HG03439 (cell line): Measurements from ENCODE around the gene XRN1.
"Not testable (repeated sequence)": the region's sequence is repeated elsewhere in the genome, so short reads cannot be mapped to it uniquely, and the experiment has no call there.

ENCODE experiments used
- ATAC-seq: cut with Tn5 transposase; IDR thresholded peaks from one replicate; pipeline ENCODE4 v1.9.1; 2021; ENCODE audit warnings: mild to moderate bottlenecking, moderate library complexity; ENCODE audit not compliant: unreplicated experiment

The XRN1 gene

GRCh38 chr3:142436951-142437585, 10.8 kb downstream of the XRN1 start:
- ATAC-seq = no peak

GRCh38 chr3:142434503-142434902, 13.3 kb downstream of the XRN1 start:
- no peak for ATAC-seq

DNA sequence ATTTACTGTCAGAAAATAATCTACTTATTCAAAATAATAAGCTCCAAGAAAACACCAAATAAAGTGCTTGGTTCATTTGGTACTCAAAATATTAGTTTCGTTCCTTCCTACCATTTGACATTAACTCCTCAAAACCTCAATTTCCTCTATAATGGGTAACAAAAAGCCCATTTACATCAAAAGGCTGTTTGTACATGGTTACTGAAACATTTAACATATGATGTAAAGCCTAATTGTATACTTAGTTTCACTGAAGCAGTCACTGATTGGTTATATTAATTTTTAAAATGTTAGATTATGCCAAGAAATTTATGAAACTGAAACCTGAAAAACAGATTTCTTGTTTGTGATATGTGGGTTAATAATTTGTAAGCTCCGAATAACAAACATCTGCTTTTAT, 14.7 kb downstream of the XRN1 start:
- no peak for ATAC-seq

DNA sequence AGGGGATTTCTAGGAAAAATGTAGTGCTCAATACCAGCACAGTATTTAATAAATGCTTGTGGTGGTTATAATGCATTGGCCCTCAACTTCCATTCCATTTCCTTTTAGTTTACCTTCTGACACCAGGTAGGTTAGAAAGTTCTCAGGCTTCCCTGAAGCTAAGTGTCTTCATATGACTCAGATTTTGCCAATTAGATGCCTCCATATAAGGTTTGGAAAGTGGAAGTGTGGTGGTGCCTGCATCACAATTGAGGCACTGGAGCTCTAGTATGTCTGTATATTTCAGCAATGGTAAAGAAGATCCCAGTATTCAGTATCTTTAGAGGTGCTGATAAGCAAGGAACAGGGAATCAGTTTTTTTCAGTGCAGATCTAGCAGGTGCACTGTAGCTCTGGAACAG, 18.3 kb downstream of the XRN1 start:
- ATAC-seq = no peak

GRCh38 chr3:142424754-142425153, 23.1 kb downstream of the XRN1 start:
- no peak for ATAC-seq

DNA sequence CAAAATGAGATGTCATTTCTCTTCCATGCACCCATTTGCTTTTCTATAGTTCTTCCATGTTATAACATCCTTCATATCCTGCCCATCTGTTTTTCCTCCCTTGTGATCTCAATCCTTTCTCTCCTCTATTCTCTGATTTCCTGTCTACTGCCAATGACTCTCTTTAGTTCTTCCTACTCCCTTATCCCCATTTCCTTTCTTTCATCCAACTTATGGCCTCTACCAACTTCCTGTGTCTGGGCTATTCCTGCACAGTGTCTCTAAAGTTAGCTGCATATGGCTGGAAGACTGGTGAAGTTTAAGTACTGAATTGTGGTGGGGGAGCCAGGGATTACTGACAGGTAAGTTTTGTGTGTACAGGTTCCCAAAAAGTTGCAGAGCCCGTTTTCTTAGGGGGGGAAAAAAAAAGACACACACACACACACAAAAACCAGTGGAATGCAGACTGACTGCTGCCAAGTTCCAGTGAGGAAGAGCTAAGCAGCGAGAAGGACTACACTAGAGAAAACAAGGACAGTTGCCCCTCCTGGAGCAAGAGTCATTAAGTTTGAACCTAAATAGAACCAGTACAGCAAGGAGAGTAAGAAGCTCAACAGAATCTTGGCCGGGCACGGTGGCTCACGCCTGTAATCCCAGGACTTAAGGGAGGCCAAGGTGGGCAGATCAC, 28.8 kb downstream of the XRN1 start:
- no peak for ATAC-seq

DNA sequence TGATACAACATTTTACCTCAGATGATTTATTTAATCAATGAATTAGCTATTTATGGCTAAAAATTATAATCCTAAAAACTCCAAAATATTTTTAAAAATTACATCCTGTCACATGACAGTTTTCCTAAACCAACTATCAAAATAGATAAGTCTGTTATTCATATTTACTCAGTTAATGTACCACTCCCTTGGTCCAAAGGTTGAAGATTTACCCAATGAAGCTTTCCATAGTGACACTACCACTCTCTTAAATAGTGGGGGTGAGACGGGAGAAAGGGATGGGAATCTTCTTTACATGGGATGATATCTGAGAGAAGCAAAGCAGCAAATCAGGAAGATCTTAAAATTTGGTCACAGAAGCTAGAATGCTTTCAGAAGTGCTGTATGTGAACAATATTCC, 30.5 kb downstream of the XRN1 start:
- no peak for ATAC-seq

GRCh38 chr3:142400537-142400936, 47.3 kb downstream of the XRN1 start:
- not testable (repeated sequence) for ATAC-seq

DNA sequence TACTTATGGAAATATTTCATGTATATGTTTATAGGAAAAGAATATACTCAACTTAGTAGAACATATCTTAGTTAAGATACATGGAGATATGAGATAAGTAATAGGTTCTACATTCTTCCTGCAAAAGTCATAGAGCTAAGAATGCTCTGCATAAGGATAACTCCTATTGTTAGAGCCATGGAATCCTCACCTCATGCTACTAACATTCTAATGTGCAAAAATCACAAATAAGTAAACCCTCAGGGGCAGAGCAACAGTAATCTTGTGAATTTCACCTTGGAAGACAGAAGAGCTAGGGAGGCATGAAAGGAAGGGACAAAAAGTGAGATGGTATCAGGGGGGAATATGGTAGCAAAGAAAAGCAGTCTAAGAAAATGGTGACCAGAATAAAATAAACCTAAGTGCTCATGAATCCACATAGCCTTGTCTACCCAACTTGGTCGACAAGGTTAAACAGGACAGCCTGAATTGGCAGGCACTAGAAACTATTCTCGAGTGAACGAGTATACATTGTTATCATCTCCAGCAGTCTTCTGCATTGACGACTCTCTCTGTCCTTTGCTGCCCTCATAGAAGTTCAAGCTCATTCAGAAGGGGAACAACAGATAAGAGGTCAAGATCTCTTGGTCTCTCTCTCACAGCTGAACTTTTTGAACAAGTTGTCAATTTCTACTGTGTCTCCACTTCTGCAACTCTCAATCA, 52.8 kb downstream of the XRN1 start:
- no peak for ATAC-seq

- ATAC-seq = no peak
Observed at GRCh38 chr3:142385078-142385477, 62.8 kb downstream of the XRN1 start.

DNA sequence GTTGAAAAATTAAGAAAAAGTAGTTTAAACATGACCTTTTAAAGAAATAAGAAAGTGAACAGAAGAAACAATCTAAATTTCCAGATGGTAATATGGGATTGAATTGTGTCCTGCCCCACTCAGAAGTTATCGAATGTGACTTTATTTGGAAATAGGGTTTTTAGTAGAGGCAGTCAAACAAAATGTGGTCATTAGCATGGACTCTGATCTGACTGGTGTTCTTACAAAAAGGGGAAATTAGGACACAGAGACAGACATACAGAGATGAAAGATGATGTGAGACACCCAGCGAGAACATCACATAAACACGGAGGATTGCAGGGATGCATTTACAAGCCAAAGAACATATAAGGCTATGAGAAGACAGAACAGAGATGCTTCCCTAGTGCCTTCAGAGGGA, 73.2 kb downstream of the XRN1 start:
- no peak for ATAC-seq

DNA sequence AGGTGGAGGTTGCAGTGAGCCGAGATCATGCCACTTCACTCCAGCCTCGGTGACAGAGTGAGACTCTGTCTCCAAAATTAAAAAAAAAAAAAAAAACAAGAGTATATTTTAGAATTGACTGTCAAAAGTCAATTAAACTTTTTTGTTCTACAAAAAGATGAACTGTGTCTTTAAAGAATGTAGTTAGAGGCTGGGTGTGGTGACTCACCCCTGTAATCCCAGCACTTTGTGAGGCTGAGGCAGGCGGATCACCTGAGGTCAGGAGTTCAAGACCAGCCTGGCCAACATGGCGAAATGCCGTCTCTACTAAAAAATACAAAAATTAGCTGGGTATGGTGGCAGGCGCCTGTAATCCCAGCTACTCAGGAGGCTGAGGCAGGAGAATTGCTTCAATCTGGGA, 78.3 kb downstream of the XRN1 start:
- not testable (repeated sequence) for ATAC-seq

DNA sequence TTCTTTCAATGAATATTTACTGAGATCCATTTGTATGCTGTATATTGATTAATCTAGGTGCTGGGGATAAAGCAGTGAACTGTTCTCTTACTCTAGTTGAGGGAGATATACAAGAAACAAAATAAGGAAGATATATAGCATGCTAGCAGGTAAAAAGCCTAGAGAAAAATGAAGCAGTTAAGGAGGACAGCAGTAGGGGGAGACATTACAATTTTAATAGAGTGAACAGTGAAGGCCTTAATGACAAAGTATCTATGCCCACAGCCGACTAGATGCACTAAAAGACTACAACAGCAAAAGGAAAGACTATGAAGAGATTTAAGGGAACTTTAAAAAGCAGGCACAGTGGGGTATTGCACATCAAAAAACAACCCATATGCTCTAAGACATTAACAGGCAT, 81.4 kb downstream of the XRN1 start:
- no peak for ATAC-seq

DNA sequence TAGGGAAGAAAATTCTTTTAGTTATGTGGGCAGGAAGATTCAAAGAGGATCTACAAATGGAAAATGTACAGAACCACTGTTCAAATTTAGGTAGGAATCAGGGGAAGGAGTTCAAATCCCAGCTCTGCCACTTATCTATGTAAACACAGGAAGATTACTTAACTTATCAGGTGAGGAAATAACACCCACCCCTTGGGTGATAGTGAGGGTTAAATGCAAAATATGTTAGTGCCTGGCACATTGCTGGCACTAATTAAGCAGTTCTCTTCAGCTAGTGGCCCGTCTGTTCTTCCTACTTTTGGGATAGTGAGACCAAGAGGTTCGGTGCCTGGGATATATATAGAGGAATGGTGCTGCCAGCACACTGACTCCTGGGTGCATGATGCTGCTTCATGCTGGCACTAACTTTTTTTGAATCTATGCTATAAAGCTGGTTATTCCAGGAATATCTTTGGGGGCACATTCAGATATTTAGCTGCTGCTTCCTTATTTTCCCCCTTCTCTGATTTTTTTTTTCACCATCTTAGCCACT, 83.8 kb downstream of the XRN1 start:
- ATAC-seq = no peak

GRCh38 chr3:142363433-142363832, 84.4 kb downstream of the XRN1 start:
- ATAC-seq = not testable (repeated sequence)

GRCh38 chr3:142359367-142359766, 88.5 kb downstream of the XRN1 start:
- ATAC-seq = no peak

DNA sequence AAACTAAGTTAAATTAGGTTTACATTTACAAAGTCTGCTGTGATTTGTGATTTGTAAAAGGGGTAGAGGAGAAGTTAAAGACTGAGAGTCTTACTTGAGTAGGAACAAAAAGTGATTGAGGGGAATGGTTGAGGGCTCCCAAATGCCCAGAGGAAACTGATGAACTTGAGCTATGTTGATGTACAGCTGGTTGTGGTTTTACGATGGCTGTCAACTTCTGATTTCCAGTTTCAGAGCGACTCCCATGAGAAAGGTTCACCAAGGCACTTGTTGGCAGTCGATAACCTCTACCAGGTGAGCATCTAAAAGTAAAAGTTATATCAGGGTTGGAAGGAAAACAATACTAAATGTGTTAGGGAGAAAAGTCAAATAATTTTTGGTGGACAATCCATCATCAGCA, 91.0 kb downstream of the XRN1 start:
- no peak for ATAC-seq

- peak; percentile 56 for ATAC-seq
Observed at GRCh38 chr3:142355692-142356091, 92.1 kb downstream of the XRN1 start.

DNA sequence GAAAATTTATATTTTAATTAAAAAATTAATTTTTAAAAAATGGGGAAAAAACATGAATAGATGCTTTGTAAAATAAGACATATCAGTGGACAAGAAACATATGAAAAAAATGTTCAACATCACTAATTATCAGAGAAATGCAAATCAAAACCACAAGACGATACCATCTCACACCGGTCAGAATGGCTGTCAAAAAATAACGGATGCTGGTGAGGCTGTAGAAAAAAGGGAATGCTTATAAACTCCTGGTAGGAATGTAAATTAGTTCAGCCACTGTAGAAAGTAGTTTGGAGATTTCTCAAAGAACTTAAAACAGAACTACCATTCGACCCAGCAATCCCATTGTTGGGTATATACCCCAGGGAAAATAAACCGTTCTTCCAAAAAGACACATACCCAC, 93.8 kb downstream of the XRN1 start:
- no peak for ATAC-seq

GRCh38 chr3:142353571-142353970, 94.3 kb downstream of the XRN1 start:
- no peak for ATAC-seq

DNA sequence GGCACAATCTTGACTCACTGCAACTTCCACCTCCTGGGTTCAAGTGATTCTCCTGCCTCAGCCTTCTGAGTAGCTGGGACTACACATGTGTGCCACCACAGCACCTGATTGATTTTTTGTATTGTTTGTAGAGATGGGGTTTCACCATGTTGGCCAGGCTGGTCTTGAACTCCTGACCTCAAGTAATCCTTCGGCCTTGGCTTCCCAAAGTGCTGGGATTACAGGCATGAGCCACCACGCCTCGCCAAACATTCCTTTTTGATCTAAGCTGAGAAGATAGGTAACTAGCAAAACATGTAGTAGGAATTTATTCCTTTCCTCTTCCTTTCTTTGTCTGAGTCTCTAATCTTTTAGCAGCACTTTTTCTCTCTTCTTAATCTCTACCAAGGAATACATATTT, 95.1 kb downstream of the XRN1 start:
- ATAC-seq = not testable (repeated sequence)

- ATAC-seq = no peak
Observed at GRCh38 chr3:142348460-142348859, 99.4 kb downstream of the XRN1 start.
